Measurements from ENCODE around the gene CDK14.

The CDK14 gene

DNA sequence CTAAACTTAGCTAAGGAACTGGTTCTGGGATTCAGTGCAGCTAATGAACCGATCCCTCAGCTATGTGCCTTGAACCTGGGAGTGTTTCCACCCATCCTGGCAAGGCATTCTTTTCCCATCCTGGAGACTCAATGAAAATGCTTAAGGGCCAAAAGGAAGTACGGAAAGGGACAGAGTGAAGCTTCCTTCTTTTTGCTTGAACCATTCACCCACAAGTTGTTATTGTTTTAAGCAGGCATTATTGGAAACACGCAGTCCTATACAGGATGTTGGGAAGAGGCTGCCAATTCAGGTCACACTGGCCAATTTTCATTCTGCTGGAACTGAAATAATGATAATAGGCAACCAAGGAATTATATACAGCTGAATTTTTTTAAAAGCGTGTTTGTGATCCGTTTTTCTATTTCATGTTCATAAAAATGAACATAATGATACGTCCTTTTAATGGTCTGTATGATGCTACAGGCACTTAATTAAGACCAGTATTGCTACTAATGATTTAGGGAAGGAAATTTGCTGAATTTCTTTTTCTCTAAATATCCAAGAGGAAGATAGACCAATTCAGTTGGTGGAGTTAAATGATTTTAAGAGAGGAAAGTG is 610.3 kb downstream of the CDK14 start:
- DNase-seq = no peak
- intact Hi-C loops (cut with DNase I) = no loop called here

DNA sequence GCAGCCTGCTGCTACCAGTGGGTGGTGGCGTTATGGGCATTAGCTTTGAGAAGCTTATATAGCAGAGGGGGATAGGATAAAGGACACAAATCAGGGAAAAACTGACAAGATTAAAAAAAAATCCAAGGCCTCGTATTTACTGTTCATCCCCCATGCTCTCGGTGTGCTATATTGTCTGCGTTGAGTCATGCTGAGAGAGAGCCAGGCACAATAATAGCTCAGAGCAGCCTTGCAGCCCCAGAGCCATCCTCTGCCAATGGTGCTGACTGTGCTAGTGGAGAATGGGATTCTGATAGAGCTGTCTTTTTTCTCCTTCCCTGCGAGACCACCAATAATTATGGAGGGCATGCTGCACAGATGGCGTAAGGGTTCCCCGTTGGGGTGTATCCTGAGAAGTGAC is 616.5 kb downstream of the CDK14 start:
- peak in 6 of 10 donors; percentile 8 to 88 (median 58) for DNase-seq
- intact Hi-C loops (cut with DNase I) = no loop called here

DNA sequence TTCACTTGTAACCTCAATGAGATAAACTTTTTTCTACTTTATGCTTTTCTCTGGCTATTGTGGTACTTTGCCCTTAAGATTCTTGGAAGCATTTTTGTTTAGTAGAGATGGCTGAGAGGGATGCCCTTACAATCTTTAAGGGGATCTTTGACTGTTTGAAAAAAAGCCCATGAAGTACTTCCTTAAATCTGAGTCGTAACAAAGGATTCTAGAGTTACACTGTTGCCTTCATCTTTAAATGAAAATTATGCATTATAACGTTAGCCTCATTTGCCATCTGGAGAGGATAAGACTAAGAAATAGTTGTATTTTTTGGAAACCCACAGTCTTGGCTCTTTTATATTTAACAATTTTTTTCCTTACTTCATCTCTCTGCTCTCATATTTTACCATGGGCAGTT is 630.3 kb downstream of the CDK14 start:
- intact Hi-C loops (cut with DNase I) = no loop called here
- no peak for DNase-seq

DNA sequence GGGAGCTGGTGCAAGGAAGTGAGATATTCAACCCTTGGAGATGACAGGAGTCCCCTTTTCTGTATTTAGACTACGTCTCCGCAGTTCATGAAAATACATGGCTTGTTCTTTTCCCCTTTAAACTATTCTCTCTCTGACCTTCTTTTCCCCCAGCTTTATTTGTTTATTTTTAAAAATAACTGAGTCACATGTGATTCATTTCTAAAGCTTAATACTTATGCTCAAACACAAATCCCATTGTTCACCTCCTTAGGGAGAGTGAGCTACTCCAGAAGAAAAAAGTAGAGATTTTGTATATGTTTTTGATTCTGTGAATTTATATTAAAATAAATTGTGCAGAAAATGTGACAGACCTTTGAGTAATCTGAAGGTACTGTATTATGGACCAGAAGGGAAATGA is 632.2 kb downstream of the CDK14 start:
- DNase-seq = no peak
- intact Hi-C loops (cut with DNase I) = no loop called here

DNA sequence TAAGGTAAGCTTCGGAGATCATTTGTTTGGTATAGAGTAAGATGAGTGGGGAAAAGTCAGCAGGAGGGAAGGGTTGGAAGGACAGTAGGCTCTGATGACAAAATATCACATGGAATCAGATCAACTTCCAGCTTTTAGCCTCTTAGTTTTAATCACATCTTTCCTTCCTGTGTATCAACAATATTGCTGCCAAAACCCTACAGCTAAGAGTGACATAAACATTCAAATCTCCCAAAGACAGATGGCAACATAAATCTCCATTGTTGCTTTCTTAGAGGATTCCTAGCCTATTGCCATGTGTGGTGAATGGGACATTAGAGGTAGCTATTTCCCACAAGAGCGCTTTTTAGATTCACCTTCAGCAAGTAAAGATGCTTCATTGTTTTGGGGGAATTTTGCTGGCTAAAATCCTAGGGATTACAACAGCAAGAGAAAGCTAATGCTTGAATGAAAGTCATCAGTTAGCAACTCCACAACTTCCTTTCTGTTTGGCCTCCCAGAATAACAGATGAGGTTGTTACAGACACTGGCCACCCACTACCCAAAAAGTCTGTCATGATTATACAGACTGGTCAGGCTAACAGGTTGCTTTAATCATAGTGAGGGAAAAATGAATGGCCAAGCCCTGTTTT is 632.9 kb downstream of the CDK14 start:
- intact Hi-C loops (cut with DNase I) = no loop called here
- DNase-seq = no peak

DNA sequence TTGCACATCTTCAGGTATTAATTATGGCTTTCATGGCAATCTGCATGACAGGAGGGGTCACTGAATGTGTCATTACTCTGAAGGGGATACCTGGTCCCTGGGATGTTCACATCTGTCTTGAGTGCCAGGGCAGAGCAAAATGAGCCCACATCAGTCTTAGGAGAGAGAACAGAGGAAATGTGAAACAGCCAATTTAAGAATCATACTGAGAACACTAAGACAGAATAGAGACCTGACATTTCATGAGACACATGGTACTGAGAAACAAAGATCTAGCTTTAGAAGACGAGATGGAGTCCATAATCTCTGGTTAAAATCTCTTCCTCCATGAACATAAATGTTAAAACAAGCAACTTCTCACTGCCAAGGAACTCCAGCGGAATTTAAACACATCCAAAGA is 634.0 kb downstream of the CDK14 start:
- intact Hi-C loops (cut with DNase I) = no loop called here

DNA sequence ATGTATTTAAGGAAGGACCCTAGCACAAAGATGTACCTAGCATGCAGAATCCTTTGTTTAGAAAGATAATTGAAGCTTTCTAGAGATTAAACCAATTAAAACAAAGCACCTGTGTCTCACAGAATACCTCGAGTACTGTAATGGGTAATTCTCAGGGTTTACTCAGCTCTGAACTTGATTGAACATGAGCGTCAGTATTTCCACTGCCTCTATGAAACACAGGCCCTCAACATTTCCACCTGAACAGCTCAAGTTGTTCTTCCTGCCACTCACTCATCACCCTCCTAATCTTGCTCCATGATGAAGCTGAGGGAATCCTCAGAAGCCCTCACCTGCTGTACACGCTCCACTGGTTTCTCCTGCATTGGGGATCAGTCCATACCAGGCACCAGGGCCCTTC is 634.4 kb downstream of the CDK14 start:
- intact Hi-C loops (cut with DNase I) = no loop called here
- DNase-seq = no peak

More for the DNA sequence above, 634.0 kb downstream of the CDK14 start:
- DNase-seq = no peak

DNA sequence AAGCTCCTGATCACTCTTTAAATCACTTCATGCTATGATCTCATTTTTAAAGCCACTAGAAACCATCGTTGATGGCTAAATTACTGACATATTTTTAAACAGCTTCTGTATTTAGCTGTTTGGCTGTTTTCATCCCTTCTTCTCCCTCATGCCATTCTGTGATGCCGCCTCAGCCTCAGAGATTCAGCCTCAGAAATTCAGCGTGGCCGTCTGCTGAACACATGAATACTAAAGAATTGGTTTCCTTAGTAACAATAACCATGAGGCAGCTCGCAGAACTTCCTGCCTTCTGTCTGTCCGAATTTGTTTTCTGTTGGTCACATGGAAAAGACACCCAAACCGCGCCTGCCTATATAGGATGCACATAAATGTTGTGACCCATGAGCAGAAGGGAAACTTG is 637.1 kb downstream of the CDK14 start:
- DNase-seq = peak in 3 of 10 donors; percentile 12 to 51 (median 27)
- intact Hi-C loops (cut with DNase I) = no loop called here

DNA sequence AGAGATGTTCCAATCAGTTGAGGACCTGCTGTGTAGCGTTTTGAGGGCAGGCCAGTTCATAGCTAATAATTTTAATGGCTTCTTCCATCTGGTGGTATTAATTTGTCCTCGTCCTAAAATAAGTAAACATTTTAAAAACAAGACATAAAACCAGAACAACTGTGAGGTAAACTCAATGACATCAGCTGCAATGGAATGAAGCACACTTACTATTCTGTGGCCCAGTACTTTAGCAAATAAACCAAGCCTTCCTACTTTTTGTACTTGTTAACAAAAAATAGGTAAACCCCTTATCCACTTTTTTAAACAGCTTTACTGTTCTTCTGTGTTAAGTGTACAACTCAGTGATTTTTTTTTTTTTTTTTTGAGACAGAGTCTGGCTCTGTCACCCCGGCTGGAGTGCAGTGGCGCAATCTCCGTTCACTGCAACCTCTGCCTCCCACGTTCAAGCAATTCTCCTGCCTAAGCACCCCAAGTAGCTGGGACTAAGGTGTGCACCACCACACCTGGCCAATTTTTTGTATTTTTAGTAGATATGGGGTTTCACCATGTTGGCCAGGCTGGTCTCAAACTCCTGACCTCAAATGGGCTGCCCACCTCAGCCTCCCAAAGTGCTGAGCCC is 639.2 kb downstream of the CDK14 start:
- intact Hi-C loops (cut with DNase I) = no loop called here
- DNase-seq = no peak

DNA sequence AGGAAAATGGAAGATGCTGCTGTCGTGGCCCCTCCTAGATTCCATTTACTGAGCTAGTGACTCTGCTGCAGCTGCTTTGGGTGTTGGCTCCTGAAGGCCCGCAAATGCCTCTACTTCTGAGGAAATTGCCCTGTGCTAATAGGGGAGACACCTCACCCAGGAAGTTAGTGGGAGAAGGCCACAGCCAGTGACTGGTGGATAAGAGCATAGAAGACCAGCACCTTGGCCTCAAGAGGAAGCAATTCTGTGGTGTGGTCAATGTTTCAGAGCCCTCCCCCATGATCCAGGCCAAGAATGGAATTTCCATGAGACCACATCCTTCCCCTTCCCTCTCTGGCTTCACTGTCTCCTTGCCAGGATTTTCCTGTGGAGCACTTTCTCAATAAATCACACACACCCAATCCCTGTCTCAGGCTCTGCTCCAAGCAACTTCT is 643.1 kb downstream of the CDK14 start:
- no peak for DNase-seq
- intact Hi-C loops (cut with DNase I) = no loop called here

DNA sequence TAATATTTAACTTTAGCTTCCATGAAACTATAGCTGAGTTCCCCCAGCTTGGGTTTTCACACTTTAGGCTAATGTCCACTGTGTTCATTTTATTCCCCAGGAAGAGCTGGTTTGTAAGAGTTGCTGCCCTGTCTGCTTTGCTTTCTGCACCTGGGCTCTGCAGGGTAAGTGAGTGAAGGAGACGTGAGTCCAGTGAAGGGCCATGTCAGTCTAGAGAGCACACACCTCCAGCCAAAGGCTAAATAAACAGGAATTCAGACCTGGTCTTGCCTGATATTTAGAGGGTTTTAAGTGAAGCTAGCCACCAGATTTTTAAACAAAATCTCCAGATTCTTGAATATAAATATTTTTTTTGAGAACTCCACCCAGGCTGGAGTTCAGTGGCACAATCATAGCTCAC is 643.7 kb downstream of the CDK14 start:
- intact Hi-C loops (cut with DNase I) = no loop called here
- DNase-seq = no peak

DNA sequence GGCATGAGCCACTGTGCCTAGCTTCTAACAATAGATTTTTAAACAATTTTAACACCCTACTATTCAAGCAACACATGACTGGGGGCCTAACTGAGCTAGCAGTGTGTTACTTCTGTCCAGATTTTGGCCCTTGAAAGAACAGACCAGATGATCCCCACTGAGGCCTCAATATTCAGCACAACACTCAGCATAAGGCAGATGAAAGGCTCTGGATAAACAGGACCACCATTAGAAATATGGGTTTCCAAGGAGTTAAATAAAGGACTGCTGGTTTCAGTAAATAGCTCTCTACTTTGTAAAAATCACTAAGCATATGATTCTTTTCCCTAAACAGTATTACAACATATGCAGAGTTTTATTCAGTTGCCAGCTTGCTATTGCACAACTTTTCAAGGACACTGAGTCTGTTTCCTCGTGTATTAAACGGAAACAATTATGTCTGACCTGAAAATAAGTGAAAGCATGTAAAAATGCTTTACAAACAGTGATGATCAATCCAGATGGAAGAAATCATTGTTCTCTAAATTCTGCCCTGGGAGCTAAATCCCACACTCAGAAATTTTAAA is 644.3 kb downstream of the CDK14 start:
- intact Hi-C loops (cut with DNase I) = no loop called here
- no peak for DNase-seq

DNA sequence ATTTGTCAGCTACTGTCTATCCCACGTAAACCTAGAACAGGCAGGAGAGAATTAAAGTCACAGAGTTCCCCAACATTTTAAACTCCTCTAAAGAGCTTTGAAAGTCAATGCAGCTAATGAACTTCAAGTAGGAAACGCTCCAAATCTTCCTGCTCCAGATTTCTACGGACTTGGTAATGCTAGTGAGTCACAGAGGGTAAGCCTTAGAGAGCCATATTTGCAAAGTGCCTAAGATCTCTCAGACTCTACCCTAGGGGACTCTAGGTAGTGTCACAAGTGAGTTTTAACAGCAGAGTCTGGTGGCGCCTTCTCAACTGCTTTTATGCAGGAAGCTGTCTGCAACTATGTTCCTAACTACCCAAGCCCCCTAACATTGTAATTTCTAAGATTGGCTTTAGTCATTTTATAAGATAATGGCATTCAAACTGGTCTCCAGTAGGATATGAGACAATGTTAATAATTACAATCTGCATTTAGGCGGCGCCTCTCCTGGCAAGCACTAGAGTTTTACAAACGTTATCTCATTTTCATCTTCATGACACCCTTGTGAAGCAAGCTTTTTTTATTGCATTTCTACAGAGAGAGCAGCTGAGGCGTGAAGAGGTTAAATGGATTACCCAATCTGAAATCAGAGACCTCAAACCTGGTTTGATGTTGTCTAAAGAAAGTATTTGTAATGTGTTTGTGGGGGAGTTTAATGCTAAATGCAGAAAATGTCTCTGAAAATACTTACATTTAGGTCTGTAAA is 646.1 kb downstream of the CDK14 start:
- no peak for DNase-seq
- intact Hi-C loops (cut with DNase I) = no loop called here

DNA sequence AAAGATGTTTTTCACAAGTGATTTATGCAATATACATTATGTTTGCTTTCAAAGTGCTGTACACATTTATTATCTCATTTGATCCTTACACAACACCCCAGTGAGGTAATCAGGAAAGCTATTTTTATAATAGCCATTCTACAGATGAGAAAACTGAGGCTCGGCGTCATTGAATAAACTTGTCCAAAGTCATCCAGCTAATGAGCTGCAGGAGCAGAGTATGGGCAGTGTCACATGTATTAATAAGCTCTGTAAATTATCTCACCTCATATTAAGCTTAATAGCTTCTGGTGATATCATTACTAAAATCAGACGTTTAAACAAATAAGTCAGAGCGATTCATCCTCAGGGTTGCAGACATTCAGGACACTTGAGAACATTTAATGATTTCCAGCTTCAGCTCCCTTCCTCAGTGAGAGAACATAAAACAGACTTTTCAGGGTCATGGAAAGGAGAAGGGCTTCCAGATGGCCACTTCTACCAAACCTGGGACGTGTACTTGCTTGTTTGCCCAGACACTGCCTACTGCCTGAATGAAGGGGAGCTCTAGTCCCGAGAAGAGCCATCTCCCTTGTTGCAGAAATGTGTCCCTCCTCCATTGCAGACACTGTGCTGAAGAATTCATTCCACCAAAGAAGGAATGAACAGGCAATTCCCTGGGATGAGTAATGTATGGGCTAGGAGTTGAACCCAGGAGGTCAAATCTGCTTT is 647.6 kb downstream of the CDK14 start:
- intact Hi-C loops (cut with DNase I) = no loop called here
- no peak for DNase-seq

DNA sequence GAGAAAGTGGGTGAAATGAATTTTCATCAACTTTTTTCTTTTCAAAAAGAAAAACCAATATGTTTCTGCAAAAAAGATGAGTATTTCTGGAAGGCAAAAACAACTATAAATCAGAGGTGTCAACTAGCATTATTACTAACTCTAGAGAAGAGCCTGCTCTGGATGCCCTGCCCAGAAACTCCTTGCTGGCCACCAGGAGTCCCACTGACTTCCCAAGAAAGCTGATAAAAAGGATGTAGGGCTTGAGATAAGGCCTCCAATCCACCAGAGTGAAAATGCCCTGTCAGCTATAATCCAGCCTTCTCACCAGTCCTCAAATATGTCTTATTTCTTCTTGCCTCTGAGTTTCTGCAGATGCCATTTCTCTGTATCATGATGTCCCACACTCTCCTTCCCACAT is 651.4 kb downstream of the CDK14 start:
- DNase-seq = no peak
- intact Hi-C loops (cut with DNase I) = no loop called here

DNA sequence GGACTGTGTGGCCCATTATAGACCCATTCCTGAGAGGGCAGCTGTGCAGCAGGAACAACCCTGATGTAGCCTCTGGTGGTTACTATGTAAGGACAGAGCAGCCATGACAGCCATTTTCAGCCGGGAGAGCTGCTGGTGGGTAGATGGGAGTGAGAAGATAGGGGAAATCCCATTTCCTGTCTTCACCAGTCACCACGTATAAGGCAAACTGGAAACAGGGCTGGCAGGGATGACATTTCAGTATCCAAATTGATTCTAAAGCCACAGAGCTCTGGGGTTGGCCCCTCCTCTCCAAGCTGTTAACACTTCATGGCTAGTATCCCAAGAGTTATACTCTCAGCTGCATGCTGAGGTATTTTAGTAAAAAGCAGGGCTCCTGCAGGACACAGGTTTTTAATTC is 652.9 kb downstream of the CDK14 start:
- no peak for DNase-seq

DNA sequence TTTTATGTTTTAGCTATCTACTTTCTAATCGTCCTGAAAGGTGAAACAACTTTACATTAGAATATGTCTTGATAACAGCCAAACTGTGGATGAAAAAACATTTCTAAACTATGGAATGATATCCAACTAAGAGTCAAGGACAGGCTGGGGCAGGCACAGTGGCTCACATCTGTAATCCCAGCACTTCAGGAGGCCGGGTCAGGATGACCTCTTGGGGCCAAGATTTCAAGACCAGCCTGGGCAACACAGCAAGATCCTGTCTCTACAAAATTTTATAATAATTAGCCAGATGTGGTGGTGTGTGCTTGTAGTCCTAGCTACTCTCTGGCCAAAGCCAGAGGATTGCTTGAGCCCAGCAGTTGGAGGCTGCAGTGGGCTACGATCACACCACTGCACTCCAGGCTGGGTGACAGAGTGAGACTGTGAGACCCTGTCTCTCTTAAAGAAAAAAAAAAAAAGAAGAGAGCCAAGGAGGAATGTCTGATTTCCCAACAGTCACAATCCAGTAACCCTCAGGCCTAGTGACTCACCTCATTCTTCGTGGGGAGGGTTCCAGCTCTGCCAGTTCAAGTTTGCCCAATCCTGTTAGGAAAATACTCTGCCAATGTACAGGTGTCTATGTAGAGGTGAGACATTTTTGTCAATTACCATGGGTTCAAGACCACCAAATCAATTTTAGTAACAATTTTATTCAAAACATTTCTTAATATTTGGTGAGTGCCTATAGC is 653.5 kb downstream of the CDK14 start:
- intact Hi-C loops (cut with DNase I) = no loop called here
- DNase-seq = no peak

More for the DNA sequence above, 652.9 kb downstream of the CDK14 start:
- intact Hi-C loops (cut with DNase I) = no loop called here

DNA sequence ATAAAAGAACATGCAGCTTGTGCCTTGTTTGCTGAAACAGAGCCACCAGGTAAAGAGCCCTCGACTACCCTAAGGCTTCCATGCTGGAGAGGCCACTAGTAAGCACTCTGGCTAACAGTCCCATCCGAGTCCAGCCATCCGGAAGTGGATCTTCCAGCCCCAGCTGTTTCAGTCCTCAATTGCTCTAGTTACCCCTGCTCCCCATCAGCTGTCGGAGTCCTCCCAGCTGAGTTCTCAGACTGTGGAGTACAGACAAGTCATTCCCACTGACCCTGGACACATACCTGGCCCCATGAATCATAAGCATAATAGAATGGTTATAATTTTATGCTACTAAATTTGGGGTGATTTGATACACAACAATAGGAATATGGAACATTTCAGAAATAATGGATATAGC is 654.6 kb downstream of the CDK14 start:
- intact Hi-C loops (cut with DNase I) = no loop called here
- no peak for DNase-seq

DNA sequence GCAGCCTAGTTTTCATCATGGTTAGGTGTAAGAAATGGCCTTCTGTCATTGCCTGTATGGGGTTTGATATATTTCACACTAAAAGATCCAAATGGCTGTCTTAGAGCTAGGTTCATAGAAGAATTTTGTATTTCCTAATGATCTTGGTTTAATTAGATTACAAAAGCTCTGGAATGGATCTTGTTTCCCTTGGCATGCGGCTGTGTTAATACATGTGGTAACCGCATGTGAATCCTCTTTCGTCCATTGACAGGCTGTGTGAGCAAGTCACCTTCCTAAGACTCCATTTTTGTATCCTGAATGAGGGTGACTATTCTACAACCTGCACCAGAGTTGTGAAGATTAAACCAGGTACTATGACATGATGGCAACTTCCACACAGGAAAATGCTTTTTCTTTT is 655.8 kb downstream of the CDK14 start:
- intact Hi-C loops (cut with DNase I) = no loop called here
- DNase-seq = no peak
